ENCODE measurements around the gene B4GALT7. TPM values are rescaled to one million over a fixed set of nuclear protein-coding genes. Genes with fewer than 3 reads are reported as not detected.

B4GALT7 gene
- total RNA-seq, 2 experiments from 2014 or later, result 24.9 to 38.5 TPM

GRCh38 chr5:177608243-177609075, 8.5 kb downstream of the B4GALT7 start:
- DNase-seq (ENCODE audit: low spot score), result no peak
- Histone ChIP-seq H3K4me1 (ENCODE audit: insufficient read depth, low read length, poor library complexity, severe bottlenecking) (no peaks in the 10 kb centered on the region), H3K27ac (ENCODE audit: low read depth, low read length, poor library complexity, severe bottlenecking) (no peak overlapping the region), H3K4me3 (ENCODE audit: low read depth, low read length, poor library complexity, severe bottlenecking) (no peak overlapping the region), H4K20me1 (ENCODE audit: insufficient read depth, low read length) (no peaks in the 10 kb centered on the region), H3K9me2 (ENCODE audit: insufficient read depth, low read length) (no peaks in the 10 kb centered on the region), H3K9me3 (ENCODE audit: low read length) (no peaks in the 10 kb centered on the region), H3K4me2 (ENCODE audit: low read length) (no peak overlapping the region), H3K79me2 (ENCODE audit: insufficient read depth, low read depth, low read length) (no peaks in the 10 kb centered on the region), H2AFZ (ENCODE audit: low read length) (no peak overlapping the region), H3K36me3 (ENCODE audit: insufficient read depth, low read length) (peaks cover 8% of the 10 kb centered on the region; the same call in 1 of the 2 replicates)
- intact Hi-C loops (cut with micrococcal nuclease; ENCODE audit: unreplicated experiment), result loop anchor here (10.0 kb wide), 1 partner anchor 556 kb away; no protein-coding TSS in a partner anchor
- no TSS peak for BruUV-seq (replicated peaks)
- ChIA-PET POLR2A (no interaction called here), CTCF (ENCODE audit: unreplicated experiment) (interaction anchor here (0.7 kb wide), 1 partner anchor 210 kb away, joined by 3 read pairs; no protein-coding TSS in a partner anchor)
- no peak for TF ChIP-seq EZH2phosphoT487 (IDR thresholded peaks at IDR 0.05; ENCODE audit: borderline replicate concordance, low read depth, low read length)
- no peak for TF ChIP-seq CTCF (conservative IDR thresholded peaks at IDR 0.05; ENCODE audit: low read length)

GRCh38 chr5:177609076-177610059, 9.4 kb downstream of the B4GALT7 start:
- no peaks in the 10 kb centered on the region for H3K9me2 ChIP-seq (ENCODE audit: insufficient read depth, low read length)
- H3K9me3 ChIP-seq (ENCODE audit: low read length), result no peaks in the 10 kb centered on the region
- POLR2A ChIA-PET, result interaction anchor here (0.5 kb wide), 1 partner anchor 106 kb away, joined by 3 read pairs; no protein-coding TSS in a partner anchor
- no TSS peak for BruUV-seq (replicated peaks)
- no peaks in the 10 kb centered on the region for H4K20me1 ChIP-seq (ENCODE audit: insufficient read depth, low read length)
- CTCF ChIA-PET (ENCODE audit: unreplicated experiment), result interaction anchor here (0.6 to 0.7 kb wide), 2 partner anchors 211 to 547 kb away, joined by 3 to 4 read pairs; no protein-coding TSS in a partner anchor
- no peaks in the 10 kb centered on the region for H3K4me1 ChIP-seq (ENCODE audit: insufficient read depth, low read length, poor library complexity, severe bottlenecking)
- intact Hi-C loops (cut with micrococcal nuclease; ENCODE audit: unreplicated experiment), result loop anchor here (10.0 kb wide), 1 partner anchor 555 kb away; no protein-coding TSS in a partner anchor
- DNase-seq (ENCODE audit: low spot score), result no peak
- no peak overlapping the region for H3K4me2 ChIP-seq (ENCODE audit: low read length)
- no peak overlapping the region for H3K4me3 ChIP-seq (ENCODE audit: low read depth, low read length, poor library complexity, severe bottlenecking)
- no peaks in the 10 kb centered on the region for H3K79me2 ChIP-seq (ENCODE audit: insufficient read depth, low read depth, low read length)
- no peak overlapping the region for H2AFZ ChIP-seq (ENCODE audit: low read length)
- H3K27ac ChIP-seq (ENCODE audit: low read depth, low read length, poor library complexity, severe bottlenecking), result no peak overlapping the region
- no peak for TF ChIP-seq EZH2phosphoT487 (IDR thresholded peaks at IDR 0.05; ENCODE audit: borderline replicate concordance, low read depth, low read length)
- H3K36me3 ChIP-seq (ENCODE audit: insufficient read depth, low read length), result peaks cover 9% of the 10 kb centered on the region; the same call in 1 of the 2 replicates
